SK-N-SH treated with all-trans-retinoic acid at 6 μM for 48 hours (cell line): ENCODE results near the gene FBN3.

Experiments used
- ATAC-seq: fragments of 200-7000 bp; cut with Tn5 transposase; 3 replicates; pipeline ENCODE4 v1.9.1; 2020; ENCODE audit warnings: mild to moderate bottlenecking, moderate library complexity
- BACH2 ChIP-seq: fragments of 250-450 bp; sonication (Bioruptor Pico); IDR thresholded peaks from 2 replicates; pipeline ENCODE4 v1.9.0; 2021; ENCODE audit warnings: mild to moderate bottlenecking, borderline replicate concordance
- ISL1 ChIP-seq: fragments of 250-450 bp; sonication (Bioruptor Pico); IDR thresholded peaks from 2 replicates; pipeline ENCODE4 v2.1.2; 2022; ENCODE audit warnings: mild to moderate bottlenecking, moderate library complexity
- OSR1 ChIP-seq: fragments of 250-450 bp; sonication (Bioruptor Pico); IDR thresholded peaks from 2 replicates; pipeline ENCODE4 v1.8.0; 2022; ENCODE audit warnings: moderate library complexity, mild to moderate bottlenecking, inconsistent platforms
- PPARA ChIP-seq: fragments of 250-450 bp; sonication (Bioruptor Pico); IDR thresholded peaks from 2 replicates; pipeline ENCODE4 v1.5.0; 2020; ENCODE audit warnings: mild to moderate bottlenecking, borderline replicate concordance
- RARB ChIP-seq: fragments of 250-450 bp; sonication (Bioruptor Pico); IDR thresholded peaks from 2 replicates; pipeline ENCODE4 v1.8.0; 2021; ENCODE audit warnings: mild to moderate bottlenecking, moderate library complexity
- SNAI2 ChIP-seq: fragments of 250-450 bp; sonication (Bioruptor Pico); IDR thresholded peaks from 2 replicates; pipeline ENCODE4 v1.5.0; 2020; ENCODE audit warnings: mild to moderate bottlenecking, moderate library complexity
- TCF4 ChIP-seq: fragments of 250-450 bp; sonication (Bioruptor Pico); IDR thresholded peaks from 2 replicates; pipeline ENCODE4 v1.8.0; 2021; ENCODE audit warnings: mild to moderate bottlenecking, moderate library complexity, borderline replicate concordance
- TOX ChIP-seq: fragments of 250-450 bp; sonication (Bioruptor Pico); IDR thresholded peaks from 2 replicates; pipeline ENCODE4 v1.8.0; 2021; ENCODE audit warnings: mild to moderate bottlenecking, moderate library complexity, borderline replicate concordance
- ZFP3 ChIP-seq: fragments of 250-450 bp; sonication (Bioruptor Pico); IDR thresholded peaks from 2 replicates; pipeline ENCODE4 v1.5.0; 2020; ENCODE audit warnings: mild to moderate bottlenecking, moderate library complexity
- ZNF565 ChIP-seq: fragments of 450-650 bp; formaldehyde crosslinking; conservative IDR thresholded peaks from 2 replicates; pipeline ENCODE4 v1.5.0; 2020; ENCODE audit warnings: low read depth, mild to moderate bottlenecking, moderate library complexity
- ZNF70 ChIP-seq: fragments of 450-650 bp; formaldehyde crosslinking; IDR thresholded peaks from 2 replicates; pipeline ENCODE4 v1.5.0; 2020; ENCODE audit warnings: mild to moderate bottlenecking, moderate library complexity
- ZNF8 ChIP-seq: fragments of 450-650 bp; formaldehyde crosslinking; IDR thresholded peaks from 2 replicates; pipeline ENCODE4 v1.5.0; 2020; ENCODE audit warnings: mild to moderate bottlenecking, moderate library complexity
- TF ChIP-seq, protein P1 (sequence below): fragments of 250-450 bp; sonication (Bioruptor Pico); IDR thresholded peaks from 2 replicates; pipeline ENCODE4 v1.8.0; 2021; ENCODE audit warnings: low read depth, mild to moderate bottlenecking, moderate library complexity, borderline replicate concordance
- TF ChIP-seq, protein P2 (sequence below): fragments of 250-450 bp; sonication (Bioruptor Pico); IDR thresholded peaks from 2 replicates; pipeline ENCODE4 v1.5.1; 2021; ENCODE audit warnings: mild to moderate bottlenecking, moderate library complexity
- TF ChIP-seq, protein P3 (sequence below): fragments of 250-450 bp; sonication (Bioruptor Pico); IDR thresholded peaks from 2 replicates; pipeline ENCODE4 v1.5.0; 2020; ENCODE audit warnings: mild to moderate bottlenecking, moderate library complexity
- TF ChIP-seq, protein P4 (sequence below): fragments of 250-450 bp; sonication (Bioruptor Pico); IDR thresholded peaks from 2 replicates; pipeline ENCODE4 v1.5.1; 2020; ENCODE audit warnings: low read depth, mild to moderate bottlenecking, moderate library complexity

The FBN3 gene

DNA sequence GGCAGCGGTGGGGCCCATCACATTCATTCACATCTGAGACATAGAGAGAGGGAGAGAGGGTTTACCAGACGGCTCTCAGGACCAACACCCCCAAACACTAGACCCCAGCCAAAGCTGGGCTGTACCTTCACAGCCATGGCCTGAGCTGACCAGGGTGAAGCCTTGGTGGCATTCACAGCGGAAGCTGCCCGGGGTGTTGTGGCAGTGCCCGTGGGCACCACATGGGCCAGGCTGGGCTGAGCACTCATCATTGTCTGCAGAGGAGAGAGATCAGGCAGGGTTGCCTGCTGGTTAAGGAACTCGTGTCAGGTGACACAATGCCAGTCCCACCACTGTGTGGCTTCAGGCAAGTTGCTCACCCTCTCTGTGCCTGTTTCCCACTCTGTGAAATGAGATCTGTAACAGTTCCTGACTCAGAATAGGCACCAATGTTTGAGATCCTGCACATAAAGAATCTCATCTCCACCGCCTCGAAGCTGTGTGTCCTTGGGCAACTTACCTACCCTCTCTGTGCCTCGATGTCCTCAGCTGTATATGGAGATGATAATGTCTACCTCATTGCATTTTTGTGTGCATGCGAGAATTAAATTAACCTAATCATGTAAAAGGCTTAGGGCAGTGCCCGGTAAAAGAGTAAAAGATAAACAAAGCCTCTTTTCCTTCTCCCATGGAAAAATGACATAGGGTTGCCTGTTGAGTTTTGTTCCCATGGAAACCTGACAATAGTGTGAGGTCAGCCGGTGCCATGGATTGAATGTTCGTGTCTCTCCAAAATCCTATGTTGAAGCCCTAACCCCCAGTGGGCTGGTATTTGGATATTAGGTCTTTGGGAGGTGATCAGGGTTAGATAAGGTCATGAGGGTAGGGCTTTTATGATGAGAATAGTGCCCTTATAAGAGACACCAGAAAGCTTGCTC, 74.0 kb downstream of the FBN3 start (continued):
- TF ChIP-seq, protein P1, sequence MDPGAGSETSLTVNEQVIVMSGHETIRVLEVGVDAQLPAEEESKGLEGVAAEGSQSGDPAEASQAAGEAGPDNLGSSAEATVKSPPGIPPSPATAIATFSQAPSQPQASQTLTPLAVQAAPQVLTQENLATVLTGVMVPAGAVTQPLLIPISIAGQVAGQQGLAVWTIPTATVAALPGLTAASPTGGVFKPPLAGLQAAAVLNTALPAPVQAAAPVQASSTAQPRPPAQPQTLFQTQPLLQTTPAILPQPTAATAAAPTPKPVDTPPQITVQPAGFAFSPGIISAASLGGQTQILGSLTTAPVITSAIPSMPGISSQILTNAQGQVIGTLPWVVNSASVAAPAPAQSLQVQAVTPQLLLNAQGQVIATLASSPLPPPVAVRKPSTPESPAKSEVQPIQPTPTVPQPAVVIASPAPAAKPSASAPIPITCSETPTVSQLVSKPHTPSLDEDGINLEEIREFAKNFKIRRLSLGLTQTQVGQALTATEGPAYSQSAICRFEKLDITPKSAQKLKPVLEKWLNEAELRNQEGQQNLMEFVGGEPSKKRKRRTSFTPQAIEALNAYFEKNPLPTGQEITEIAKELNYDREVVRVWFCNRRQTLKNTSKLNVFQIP, result no peak

DNA sequence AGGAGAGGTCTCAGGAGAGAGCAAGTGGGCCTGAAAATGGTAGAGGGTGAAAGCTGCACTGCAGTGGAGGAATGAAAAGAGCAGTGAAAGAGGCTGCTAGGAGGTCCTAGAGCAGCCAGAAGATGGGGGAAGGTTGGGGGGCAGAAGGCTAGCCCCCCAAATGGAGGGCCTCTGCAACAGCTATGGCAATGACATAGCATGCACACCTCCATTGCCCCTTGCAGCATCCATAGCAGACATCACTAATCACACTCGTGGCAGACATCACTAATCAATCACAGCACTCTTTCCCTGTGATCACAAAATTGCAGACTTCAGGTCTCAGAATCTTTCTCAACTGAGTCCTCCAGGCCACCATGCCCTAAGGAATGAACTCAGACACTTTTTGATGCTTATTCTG, 74.9 kb downstream of the FBN3 start:
- TF ChIP-seq, protein P2, sequence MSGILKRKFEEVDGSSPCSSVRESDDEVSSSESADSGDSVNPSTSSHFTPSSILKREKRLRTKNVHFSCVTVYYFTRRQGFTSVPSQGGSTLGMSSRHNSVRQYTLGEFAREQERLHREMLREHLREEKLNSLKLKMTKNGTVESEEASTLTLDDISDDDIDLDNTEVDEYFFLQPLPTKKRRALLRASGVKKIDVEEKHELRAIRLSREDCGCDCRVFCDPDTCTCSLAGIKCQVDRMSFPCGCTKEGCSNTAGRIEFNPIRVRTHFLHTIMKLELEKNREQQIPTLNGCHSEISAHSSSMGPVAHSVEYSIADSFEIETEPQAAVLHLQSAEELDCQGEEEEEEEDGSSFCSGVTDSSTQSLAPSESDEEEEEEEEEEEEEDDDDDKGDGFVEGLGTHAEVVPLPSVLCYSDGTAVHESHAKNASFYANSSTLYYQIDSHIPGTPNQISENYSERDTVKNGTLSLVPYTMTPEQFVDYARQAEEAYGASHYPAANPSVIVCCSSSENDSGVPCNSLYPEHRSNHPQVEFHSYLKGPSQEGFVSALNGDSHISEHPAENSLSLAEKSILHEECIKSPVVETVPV, result no peak
- no peak for TF ChIP-seq TCF4 (CRISPR knock-in tag)
- TF ChIP-seq ISL1, result no peak
- ATAC-seq, result no peak

DNA sequence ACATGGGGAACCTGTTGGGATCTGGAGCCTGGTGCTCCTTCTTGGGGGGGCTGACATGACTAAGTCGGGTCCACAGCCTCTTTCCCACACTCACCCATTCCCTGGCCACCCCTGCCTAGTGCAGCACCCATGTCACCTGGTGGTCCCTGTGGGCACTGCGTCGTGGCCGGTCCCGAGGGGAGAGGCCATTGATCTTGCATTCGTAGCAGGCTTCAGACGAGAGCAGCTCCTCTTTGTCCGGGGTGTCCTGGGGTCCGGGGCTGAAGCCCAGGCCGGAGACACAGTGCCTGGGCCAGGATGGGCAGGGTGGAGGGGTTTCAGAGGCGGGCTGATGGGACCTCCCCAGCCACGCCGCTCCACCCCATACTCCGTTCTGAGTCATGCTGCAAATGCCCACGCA, 77.5 kb downstream of the FBN3 start:
- TF ChIP-seq ZNF70 (CRISPR knock-in tag) (no peak), ZNF8 (CRISPR knock-in tag) (no peak), ZNF565 (CRISPR knock-in tag) (no peak), RARB (no peak), OSR1 (CRISPR knock-in tag) (no peak), TOX (CRISPR knock-in tag) (no peak), PPARA (CRISPR knock-in tag) (no peak), ZFP3 (no peak), BACH2 (no peak)
- TF ChIP-seq, protein P3, sequence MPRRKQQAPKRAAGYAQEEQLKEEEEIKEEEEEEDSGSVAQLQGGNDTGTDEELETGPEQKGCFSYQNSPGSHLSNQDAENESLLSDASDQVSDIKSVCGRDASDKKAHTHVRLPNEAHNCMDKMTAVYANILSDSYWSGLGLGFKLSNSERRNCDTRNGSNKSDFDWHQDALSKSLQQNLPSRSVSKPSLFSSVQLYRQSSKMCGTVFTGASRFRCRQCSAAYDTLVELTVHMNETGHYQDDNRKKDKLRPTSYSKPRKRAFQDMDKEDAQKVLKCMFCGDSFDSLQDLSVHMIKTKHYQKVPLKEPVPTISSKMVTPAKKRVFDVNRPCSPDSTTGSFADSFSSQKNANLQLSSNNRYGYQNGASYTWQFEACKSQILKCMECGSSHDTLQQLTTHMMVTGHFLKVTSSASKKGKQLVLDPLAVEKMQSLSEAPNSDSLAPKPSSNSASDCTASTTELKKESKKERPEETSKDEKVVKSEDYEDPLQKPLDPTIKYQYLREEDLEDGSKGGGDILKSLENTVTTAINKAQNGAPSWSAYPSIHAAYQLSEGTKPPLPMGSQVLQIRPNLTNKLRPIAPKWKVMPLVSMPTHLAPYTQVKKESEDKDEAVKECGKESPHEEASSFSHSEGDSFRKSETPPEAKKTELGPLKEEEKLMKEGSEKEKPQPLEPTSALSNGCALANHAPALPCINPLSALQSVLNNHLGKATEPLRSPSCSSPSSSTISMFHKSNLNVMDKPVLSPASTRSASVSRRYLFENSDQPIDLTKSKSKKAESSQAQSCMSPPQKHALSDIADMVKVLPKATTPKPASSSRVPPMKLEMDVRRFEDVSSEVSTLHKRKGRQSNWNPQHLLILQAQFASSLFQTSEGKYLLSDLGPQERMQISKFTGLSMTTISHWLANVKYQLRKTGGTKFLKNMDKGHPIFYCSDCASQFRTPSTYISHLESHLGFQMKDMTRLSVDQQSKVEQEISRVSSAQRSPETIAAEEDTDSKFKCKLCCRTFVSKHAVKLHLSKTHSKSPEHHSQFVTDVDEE (CRISPR knock-in tag), result no peak
- TF ChIP-seq, protein P2, result no peak
- ATAC-seq, result no peak

DNA sequence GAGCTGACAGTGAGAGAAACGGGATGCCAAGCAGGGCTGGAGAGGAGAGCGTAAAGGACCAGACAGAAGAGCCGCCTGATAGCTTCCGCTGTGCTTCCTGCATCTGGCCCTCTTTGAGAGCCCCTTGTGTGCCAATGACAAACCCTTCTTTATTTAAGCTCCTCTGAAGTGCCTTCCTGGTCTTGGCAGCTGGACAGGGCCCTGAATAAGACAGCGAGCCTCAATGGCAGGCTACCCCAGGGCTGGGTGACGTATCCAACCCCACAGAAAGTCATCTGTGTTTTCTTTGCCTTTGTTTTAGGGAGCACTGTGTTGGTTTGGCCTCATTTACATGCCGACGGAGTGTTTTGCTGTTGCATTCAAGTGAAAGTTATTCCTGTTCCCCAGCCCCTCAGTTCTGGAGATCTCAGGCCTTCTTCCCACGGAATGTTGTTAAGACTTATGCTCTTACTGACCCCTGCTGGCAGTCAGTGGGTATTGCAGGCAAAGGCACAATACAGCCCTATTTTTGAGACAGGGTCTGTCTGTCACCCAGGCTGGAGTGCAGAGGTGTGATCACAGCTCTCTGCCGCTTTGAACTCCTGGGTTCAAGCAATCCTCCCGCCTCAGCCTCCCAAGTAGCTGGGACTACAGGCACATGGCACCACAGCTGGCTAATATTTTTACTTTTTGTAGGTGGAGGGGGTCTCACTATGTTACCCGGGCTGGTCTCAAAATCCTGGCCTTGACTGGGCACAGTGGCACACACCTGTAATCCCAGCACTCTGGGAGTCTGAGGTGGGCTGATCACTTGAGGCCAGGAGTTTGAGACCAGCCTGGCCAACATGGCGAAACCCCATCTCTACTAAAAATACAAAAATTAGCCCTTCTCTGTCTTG, 80.1 kb downstream of the FBN3 start:
- no peak for ATAC-seq
- TF ChIP-seq ISL1 (no peak), BACH2 (no peak), SNAI2 (CRISPR knock-in tag) (no peak), ZFP3 (no peak)
- TF ChIP-seq, protein P2, result no peak
- TF ChIP-seq, protein P4, sequence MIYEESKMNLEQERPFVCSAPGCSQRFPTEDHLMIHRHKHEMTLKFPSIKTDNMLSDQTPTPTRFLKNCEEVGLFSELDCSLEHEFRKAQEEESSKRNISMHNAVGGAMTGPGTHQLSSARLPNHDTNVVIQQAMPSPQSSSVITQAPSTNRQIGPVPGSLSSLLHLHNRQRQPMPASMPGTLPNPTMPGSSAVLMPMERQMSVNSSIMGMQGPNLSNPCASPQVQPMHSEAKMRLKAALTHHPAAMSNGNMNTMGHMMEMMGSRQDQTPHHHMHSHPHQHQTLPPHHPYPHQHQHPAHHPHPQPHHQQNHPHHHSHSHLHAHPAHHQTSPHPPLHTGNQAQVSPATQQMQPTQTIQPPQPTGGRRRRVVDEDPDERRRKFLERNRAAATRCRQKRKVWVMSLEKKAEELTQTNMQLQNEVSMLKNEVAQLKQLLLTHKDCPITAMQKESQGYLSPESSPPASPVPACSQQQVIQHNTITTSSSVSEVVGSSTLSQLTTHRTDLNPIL (CRISPR knock-in tag), result no peak
